ENCODE data around the gene HAO2.
"Not testable (repeated sequence)": the region's sequence is repeated elsewhere in the genome, so short reads cannot be mapped to it uniquely, and the experiment has no call there.

Gene HAO2

DNA sequence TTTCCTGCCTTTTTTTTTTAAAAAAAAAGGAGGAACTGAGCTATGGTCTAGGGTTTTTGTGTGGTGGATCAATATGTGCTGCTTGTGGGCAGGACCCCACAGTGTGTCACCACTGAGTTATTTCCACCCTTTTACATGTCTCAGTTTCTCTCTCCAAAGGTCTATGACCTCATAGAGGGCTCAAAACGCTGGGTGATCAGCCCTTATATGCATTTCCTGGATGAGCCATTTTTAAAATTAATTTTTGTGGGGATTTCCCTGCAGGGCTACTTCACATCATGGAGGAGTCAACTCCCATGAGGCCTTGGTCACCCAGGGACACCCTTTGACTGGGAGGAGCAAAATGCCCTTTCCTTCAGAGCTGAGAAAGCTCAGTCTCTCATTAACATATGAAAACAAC lies 20.7 kb upstream of the HAO2 start:
- no peak for DNase-seq

DNA sequence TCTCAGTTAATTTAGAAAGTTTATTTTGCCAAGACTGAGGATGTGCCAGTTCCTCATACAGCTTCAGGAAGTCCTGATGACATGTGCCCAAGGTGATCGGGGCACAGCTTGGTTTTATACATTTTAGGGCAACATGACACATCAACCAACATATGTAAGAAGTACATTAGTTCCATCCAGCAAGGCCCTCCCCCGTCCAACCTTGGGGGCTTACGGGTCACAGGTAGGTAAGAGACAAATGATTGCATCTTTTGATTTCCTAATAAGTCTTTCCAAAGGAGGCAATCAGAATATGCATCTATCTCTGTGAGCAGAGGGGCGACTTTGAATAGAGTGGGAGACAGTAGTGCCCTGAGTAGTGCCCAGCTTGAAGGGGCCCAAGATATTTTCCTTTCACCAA lies 19.6 kb upstream of the HAO2 start:
- no peak for DNase-seq

DNA sequence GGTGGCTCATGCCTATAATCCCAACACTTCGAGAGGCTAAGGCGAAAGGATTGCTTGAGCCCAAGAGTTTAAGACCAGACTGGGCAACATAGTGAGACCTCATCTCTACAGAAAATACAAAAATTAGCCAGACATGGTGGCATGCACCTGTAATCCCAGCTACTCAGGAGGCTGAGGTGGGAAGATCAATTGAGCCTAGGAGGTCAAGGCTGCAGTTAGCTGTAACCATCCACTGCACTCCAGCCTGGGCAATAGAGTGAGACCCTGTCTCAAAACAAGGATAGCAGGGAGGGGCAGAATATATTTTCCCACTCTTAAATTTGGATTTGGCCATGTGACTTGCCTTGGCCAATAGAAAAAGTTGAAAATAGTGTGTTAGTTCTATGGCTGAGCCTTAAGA lies 17.7 kb upstream of the HAO2 start:
- not testable (repeated sequence) for DNase-seq

DNA sequence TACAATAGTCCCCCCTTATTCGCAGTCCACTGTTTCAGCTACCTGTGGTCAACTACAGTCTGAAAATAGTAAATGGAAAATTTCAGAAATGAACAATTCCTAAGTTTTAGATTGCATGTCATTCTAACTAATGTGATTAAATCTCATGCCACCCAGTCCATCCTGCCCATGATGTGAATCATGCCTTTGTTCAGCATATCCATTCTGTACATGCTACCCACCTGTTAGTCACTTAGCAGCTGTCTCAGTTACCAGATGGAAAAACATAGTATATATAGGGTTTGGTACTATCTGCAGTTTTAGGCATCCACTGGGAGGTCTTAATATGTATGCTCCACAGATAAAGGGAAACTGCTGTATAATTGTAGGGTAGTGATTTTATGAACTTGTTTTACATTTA lies 16.6 kb upstream of the HAO2 start:
- DNase-seq: no peak

DNA sequence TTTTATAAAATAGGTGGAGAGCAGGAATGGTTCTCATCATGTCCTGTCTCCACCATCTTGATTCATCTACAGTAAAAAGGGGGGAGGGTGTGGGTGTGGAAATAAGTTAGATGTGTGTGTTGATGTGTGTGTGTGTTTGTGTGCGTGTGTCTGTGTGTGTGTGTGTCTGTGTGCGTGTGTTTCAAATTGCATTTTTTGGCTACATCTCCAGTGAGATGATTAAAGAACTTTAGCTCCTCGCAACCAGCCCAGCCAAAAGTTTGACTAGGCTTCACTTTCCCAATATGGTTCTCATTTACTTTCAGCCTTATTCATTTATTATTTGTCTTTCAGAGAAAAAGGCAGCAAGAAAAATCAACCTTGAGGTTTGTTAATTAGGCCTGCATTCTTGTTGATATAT lies 14.7 kb upstream of the HAO2 start:
- DNase-seq: no peak

DNA sequence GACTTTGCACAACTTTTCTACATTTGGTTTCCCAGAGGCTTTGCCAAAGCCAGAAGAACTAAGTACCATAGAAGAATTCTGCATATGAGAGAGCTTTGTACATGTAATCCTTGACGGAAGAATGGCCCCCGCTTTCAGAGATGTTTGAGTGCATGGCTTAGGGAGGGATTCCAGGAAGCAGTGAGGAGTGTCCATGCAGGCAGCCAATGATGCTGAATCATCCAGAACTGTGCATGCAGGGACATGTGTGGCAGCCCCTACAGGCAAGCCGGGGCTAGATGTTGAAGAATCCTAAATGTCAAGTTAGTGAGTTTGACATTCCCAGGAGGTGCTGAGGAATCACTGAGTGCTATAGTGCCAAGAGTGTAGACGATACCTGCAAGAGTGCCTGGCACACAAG lies 9.9 kb upstream of the HAO2 start:
- DNase-seq: peak; percentile 45

DNA sequence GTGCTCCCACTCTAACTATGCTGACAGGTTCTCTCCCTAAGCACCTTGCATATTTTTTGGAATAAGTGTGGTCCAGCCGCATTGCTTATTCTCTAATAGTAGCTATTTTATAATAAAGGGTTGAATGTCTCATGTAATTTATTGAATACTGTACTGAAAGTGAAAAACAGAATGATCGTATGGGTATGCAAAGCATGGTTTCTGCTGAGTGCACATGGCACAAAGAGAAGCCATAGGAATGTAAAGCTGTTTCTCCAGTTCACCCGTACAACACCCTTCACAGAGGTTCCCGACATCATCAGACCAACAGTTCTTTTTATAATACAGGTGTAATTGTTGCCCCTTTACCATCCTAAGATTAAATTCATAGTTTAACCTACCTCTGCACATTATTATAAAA lies 8.9 kb upstream of the HAO2 start:
- no peak for DNase-seq

DNA sequence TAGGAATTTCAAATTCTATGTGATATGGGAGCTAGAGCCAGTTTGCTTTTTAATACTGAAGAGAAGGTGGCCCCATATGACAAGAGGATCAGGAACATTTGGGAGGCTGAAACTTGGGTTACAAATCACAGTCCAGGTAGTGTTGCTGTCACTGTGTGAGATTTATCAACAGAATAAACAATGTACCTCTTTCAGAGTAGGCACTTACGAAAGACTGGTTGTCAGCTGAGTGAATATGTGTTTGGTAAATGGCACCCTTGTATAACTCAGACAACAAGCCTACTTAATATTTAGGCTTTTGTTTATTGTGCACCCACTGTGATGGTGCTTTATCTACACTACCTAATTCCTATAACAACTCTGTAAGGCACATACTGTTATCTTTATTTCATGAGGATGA lies 7.4 kb upstream of the HAO2 start:
- no peak for DNase-seq

DNA sequence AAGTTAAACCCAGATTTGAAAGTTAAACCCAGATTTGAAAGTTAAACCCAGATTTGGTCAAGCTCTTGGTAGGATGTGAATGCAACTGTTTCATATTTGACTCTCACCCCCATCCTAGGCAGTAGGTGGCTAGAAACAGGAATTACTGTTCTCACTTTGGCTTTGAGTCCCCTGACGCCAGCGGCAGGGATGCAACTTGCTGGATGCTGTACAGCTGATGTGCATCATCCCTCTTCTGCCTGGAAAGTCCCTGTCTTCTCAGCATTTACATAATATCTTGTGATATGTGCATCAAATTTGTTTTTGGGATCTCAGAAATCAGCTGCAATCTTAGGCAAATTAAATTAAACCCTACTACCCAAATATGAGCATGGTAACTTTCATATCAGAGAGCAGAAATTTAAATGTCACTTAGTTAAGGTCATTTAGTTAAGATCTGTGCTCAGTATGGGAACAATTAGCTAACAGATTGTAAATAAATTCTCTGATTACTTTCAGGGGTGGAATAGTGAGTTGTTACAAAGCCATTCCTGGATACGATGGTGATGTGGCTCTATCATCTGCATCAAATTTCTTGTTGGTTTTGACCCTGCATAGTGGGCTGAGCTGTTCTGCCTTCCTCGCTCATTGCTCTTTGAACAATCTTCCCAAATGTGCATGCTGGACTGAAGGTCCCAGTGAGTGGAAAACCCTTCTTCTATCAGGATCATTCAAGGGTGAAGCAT lies 6.8 kb upstream of the HAO2 start:
- DNase-seq: no peak

DNA sequence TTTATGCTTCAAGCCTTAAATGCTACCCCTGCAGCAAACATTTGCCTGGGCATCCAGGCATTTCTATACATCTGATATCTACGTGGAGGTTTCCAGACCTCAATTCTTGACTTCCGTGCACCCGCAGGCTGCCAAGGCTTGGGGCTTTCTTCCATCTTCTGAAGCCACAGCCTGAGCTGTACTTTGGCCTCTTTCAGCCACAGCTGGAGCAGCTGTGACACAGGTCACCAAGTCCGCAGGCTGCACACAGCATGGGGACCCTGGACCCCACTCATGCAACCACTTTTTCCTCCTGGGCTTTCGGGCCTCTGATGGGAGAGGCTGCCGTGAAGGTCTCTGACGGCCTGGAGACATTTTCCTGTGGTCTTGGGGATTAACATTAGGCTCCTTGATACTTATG lies 5.4 kb upstream of the HAO2 start:
- DNase-seq: no peak

DNA sequence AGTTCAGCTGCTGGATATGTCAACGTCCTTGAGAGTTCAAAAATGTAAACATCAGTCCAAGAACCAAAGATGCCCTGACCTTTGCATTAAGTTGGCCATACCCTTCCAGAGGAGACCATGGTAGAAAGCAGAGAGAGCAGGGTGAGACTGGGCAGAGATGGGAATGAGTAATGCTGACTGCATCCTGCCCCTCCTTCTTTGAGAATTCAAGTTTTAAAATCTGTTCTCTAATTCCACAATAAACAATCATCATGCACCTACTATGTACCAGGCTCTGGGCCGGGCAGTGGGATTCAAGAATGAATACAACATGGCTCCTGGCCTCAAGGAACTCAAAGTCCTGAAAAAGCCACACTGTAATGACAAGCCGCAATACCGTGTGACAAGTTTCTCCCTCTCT lies 3.9 kb upstream of the HAO2 start:
- DNase-seq: no peak

DNA sequence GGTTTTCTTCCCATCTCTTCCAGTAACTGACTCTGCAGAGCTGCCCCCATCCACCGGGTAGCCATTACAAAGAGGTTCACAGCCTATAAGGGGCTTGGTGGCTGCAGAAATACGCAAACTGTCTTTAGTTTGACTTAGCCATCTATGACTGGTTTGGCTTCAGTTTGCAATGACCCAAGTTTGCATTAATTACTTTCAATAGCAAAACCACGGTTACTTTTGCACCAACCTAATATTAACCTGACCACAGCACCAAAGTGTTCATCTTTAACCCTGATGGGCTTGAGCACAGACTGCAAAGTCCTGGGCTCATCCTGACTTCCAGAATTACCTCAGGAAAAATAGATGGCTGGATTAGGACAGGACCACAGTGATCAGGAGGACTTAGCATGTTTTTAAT lies 2.2 kb upstream of the HAO2 start:
- no peak for DNase-seq

DNA sequence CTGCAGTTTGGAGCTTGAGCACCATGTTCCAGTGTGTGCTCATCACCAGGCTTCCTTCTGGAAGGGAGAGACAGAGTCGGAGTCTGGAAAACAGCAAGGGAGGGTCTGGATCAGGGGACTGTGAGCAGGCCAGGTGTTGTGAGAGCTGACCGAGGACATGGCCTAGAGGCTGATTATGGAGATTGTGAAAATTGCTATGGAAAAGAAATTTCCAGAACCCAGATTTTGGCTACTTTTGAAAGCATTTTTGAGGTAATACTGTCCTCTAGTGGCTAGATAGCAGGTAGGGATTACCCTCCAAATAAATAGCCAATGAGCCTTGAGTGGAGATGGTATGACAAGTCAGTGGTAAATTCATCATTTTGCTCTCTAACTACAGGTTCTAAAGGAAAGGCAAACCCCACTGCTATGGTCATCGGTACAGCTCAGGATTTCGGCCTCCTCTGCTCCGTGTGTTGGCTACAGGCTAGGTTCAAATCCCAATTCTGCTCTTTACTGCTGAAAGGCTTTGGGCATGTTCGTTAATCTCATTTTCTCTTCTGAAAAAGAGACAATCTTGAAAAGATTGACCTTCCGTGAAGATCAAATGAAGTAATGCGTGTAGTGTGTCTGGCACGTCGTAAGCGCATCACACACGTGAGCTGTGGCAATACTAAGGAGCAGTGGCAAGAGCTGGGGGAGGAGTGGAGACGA lies 1.0 kb upstream of the HAO2 start:
- no peak for DNase-seq

DNA sequence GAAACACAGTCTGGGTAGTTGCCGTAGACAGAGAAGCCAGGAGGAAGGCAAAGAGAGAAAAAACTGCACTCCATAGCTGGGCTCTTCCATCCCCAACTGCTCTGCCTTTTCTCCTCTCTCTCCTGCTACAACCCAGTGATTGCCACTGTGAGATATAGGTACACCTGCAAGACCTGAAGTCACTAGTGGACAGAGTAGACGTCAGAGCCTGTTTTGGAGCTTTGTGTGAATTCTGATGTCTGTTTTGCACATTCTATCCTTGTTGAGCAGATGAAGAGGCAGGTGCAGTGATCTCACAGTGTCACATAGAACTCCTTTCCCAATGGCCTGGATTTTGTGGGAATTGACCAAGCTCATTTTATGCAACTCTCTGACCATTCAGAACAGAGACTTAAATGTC lies 2.2 kb downstream of the HAO2 start:
- no peak for DNase-seq

DNA sequence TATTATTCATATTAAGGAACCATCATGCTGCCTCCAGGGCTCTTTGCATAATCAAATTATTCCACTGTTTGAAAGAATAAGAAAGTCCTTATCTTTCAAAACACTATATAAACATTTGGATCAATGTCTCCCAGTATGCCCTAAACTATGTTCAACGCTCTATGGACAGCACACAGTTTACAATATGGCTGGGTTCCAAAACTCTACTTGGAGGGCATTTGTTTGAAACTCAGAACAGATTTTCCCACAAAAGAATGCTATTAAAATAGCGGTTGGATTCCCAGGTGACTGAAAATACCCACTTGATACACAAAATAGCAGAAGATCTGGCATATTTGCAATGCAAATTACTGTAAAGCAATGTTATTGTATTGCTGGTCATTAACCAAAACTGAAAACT lies 3.2 kb downstream of the HAO2 start:
- no peak for DNase-seq

DNA sequence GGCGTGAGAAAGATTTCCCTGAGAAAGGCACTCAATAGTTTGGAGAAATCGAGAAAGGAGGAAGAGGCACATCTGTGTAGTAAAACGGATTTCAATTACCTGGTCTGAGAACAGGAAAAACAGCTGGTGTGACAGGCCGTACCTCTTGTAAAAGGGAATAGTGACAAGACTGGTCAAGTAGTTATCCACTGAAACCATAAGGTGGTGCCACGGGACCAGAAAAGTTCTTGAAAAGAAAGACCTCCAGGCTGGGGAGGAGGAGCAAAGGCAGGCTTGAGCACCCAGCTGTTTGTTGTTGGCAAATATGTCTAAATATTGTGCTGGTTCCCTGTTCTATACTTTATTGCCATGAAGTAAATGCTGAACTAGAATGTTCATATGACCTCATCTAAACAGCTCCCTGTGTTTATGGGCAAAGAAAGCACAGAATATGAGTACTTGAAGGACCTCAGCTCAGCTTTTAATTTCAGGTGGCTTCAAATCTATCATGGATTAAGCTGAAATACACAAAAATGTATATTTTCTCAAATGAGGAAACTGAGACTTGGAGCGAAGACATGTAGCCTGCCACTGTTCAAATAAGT lies 4.0 kb downstream of the HAO2 start:
- peak; percentile 42 for DNase-seq

DNA sequence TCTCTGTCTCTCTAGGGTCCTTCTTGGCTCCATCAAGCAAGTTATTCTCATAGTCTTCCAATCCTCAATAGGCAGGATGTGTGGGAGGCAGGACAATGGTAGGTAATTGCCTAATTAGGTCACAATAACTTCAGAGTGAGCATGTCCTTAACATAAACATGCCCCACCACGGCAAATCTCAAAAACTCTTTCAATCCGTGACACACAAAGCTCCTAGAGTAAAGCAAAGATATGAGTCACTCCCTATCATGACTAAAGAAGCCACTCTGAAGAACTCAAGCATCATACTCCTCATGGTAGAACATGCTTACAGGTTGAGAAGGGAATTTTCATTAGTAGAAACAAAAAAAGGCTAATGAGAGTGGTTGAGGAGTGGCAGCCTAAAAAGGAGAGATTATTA lies 4.9 kb downstream of the HAO2 start:
- no peak for DNase-seq

DNA sequence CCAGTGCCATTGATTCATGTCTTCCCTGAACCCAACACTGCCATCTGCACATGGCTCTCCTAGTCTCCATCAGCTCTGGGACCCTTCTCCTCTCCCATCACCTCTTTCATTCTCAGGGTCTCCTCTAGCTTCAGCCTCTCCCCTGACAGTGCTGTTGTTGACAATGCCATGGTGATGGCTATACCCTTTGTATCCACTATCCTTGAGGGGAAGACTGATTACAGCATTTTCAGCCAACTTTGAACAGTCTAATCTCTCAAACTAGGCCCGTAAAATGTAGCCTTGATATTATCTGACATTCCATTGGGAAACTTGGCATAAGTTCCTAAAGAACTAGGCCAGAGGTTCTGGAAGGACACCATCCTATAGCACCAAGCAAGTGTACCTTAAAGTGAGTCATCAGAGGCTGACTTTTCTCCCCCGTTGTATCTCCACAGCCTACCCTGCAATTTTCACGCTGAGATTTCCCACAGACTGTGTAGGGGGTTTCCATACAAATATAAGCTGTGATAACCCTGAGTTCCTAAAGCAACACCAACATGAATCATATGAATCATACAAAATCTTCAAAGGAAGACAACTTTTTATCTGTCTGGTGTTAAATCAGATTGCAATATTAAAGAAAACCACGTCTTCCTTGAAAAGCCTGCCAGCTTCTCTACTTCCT lies 5.8 kb downstream of the HAO2 start:
- DNase-seq: no peak

DNA sequence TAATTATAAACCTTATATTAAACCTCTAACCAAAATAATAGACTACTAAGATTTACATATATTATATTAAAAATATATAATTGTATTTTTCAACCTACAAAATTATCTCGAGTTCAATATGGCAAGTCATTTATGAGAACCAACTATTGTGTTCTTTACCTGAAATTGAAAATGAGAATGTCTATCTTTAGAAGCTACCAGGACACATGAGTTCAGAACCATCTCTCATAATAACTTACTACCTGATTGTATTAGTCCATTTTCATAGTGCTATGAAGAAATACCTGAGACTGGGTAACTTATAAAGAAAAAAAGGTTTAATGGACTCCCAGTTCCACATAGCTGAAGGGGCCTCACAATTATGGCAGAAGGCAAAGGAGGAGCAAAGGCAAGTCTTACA lies 6.8 kb downstream of the HAO2 start:
- no peak for DNase-seq

DNA sequence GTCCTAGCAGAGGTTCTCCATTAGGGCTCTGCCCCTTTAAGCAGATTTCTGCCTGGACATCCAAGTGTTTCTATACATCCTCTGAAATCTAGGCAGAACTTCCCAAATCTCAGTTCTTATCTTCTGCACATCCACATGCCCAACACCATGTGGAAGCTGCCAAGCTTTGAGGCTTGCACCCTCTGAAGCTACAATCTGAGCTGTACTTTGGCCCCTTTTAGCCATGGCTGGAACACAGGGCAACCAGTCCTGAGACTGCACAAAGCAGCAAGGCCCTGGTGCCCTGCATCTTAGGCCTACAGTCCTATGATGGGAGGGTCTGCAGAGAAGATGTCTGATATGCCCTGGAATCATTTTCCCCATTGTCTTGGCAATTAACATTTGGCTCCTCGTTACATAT lies 8.0 kb downstream of the HAO2 start:
- no peak for DNase-seq

DNA sequence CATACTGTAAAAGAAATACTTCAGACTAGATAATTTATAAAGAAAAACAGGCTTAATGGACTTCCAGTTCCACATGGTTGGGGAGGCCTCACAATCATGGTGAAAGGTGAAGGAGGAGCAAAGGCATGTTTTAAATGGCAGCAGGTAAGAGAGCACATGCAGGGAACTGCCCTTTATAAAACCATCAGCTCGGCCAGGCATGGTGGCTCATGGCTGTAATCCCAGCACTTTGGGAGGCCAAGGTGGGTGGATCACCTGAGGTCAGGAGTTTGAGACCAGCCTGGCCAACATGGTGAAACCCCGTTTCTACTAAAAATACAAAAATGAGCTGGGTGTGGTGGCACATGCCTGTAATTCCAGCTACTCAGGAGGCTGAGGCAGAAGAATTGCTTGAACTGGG lies 9.0 kb downstream of the HAO2 start:
- DNase-seq: not testable (repeated sequence)

DNA sequence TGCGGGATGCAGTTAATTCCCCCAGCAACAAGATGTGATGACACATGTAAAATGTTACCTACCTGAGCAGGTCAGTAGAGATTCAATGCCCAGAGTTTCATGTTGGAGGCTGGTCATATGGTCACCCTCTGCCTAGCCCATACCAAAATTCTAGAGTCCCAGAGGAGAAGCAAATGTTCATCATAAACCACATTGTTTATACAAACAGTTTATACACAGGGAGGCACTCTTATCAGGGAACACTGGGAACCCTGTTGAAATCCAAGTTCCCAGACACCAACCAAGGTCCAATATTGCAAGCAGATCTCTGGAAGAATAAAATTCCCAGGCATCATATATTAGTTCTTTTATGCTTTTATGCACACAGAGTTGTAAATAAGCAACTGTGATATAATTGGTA lies 10.5 kb downstream of the HAO2 start:
- DNase-seq: no peak

DNA sequence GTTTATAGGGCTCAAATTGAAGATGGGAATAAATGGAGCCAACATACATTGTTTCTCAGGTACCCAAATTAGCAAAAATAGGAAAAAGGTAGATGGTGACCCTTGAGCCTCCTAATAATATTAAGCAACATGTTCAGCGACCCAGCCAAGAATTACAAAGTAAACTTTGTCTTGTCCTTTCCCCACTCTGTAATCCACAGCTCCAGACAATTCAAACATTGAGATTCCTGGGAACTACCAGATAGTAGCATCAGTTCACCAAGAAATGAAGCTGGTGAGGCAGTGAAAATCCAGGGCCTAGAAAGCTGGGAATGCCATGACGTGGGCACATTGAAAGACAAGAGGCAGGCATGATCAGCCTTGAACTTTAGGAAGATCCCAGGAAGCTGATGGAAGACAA lies 11.7 kb downstream of the HAO2 start:
- no peak for DNase-seq
